GOT3 (cell line): ENCODE results near the gene SPINK4.

Experiments used
- DNase-seq: peaks from one replicate; lab custom pipeline; 2025; ENCODE audit warnings: mixed read lengths; lab: John Stamatoyannopoulos, UW

The SPINK4 gene

GRCh38 chr9:33291901-33292300 lies 51.9 kb downstream of the SPINK4 start:
- no peak for DNase-seq

DNA sequence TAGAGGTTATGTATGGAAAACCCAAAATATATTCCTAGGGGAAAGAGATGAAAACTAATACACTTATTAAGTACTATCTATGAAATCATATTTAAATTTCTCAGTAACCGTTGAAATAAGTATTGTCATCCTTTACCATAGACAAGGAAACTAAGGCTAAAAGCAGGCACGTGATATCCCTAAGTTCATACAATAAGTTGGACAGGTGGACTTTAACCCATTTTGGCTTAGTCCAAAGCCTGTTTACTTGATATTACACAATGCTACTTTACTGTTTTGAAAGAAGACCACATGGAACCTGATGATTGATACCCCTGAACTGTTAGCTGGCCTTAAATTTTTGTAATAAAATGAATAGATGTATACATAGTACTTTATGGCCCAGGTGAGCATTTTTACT lies 53.8 kb downstream of the SPINK4 start:
- DNase-seq: no peak

GRCh38 chr9:33294670-33295432 lies 54.9 kb downstream of the SPINK4 start:
- DNase-seq: no peak

DNA sequence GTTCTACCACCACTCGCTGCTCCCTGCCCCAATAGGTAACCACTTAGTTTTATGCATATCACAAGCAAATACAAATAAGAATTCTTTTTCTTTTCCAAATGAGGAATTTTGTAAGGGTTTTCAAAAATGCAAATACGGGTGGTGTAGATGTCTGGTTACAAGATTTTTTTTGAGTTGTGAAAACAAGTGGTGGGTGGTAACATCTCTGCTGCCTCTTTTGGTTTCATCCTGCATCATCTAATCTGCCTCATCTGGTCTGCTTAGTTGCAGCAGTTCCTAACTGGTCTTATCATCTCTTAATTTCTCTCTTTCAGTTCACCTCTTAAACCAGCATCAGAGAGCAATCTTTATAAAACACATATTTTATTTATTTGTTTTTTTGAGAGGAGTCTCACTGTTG lies 55.6 kb downstream of the SPINK4 start:
- no peak for DNase-seq

- DNase-seq: no peak
Measured at GRCh38 chr9:33297432-33297831, 57.5 kb downstream of the SPINK4 start.
